GM19240 (cell line): Measurements from ENCODE around the gene ARF1.

Experiments
- DNase-seq: peaks from one replicate; pipeline ENCODE4 v3.0.0; 2011; ENCODE audit warnings: low spot score; ENCODE audit not compliant: insufficient read length

The ARF1 gene

DNA sequence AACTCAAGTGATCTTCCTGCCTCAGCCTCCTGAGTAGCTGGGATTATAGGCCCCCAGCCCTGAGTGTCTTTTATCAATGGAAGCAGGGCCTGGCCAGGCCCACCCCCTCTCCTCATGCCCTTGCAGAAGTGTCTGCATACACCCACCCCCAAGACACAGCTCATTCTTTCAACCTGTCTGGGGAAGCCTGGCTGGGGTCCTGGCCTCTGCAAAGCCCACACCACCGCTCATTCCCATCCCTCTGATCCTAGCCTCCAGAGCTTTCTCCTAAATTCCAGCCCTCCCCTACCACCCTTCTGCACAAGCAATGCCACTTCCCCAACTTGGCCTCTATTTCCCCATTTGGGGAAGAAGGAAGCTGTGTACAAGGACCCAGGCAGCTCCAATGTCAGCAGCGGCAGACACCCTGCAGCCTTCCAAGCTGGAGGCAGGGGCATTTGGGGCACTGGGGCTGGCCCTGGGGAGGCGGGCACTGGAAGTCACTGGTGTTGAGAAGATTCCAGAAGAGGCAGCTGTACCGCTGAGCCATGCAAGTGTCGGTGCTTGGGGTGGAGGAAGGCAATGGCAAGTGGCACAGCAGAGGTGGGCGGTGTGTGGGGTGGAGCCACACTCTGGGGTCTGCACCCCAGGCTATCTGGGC, 33.7 kb upstream of the ARF1 start:
- DNase-seq = no peak

DNA sequence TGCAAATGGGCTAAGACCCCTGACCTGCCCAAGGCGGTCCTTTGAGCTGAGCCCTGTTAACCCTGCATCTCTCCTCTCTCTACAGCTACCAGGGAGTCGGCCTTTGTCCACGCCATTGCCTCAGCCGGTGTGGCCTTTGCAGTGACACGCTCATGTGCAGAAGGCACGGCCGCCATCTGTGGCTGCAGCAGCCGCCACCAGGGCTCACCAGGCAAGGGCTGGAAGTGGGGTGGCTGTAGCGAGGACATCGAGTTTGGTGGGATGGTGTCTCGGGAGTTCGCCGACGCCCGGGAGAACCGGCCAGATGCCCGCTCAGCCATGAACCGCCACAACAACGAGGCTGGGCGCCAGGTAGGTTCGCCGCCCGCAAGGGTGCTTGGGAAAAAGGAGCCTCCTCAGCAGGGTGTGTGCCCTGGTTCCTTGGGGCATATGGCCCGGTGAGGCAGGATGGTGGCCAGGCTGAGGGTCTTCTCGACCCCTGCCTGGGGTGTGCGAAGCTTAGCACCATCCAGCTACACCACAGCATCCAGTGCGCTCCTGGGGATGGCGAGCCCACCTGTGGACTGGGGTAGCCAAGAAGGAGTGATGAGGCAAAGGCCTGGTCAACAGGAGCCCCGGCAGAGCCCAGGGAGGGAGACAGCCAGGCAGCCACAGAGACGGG, 31.8 kb upstream of the ARF1 start:
- DNase-seq = no peak

DNA sequence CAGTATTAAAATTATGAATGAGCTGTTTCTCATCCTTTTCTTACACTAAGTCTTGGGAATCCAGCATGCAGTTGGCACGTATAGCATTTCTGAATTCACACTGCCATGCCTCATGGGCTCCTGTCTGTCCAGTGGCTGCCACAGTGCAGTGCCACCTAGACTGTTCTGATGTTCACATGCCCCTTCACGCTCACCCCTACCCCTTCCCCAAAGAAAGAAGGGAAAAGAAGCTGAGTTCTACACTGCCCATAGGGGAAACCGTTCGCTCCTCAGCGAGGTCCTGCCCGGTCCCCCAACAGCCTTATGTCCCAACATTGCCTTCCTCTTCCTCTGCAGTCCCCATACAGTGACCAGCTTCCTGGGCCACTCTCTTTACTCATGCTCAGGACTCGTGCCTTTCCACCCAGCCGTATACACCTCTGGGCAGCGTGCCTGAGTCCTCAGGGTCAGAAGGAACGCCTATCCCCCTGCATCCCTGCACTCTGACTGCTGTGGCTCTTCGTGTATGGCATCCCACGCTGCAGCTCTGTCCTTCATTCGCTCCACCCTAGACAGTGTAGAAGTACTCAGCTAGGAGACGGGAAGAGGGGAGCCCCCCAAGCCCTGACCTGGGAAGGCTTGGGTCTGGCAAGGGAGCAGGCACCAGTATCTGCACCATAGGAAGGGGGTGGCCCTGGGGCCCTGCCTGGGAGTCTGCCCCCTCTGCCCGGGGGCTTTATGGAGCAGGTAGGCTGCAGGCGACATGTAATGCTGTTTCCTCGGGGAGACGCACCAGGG, 24.1 kb upstream of the ARF1 start:
- no peak for DNase-seq

DNA sequence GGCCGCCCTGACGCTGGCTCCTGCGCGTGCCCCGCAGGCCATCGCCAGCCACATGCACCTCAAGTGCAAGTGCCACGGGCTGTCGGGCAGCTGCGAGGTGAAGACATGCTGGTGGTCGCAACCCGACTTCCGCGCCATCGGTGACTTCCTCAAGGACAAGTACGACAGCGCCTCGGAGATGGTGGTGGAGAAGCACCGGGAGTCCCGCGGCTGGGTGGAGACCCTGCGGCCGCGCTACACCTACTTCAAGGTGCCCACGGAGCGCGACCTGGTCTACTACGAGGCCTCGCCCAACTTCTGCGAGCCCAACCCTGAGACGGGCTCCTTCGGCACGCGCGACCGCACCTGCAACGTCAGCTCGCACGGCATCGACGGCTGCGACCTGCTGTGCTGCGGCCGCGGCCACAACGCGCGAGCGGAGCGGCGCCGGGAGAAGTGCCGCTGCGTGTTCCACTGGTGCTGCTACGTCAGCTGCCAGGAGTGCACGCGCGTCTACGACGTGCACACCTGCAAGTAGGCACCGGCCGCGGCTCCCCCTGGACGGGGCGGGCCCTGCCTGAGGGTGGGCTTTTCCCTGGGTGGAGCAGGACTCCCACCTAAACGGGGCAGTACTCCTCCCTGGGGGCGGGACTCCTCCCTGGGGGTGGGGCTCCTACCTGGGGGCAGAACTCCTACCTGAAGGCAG, 23.4 kb upstream of the ARF1 start:
- DNase-seq = no peak

DNA sequence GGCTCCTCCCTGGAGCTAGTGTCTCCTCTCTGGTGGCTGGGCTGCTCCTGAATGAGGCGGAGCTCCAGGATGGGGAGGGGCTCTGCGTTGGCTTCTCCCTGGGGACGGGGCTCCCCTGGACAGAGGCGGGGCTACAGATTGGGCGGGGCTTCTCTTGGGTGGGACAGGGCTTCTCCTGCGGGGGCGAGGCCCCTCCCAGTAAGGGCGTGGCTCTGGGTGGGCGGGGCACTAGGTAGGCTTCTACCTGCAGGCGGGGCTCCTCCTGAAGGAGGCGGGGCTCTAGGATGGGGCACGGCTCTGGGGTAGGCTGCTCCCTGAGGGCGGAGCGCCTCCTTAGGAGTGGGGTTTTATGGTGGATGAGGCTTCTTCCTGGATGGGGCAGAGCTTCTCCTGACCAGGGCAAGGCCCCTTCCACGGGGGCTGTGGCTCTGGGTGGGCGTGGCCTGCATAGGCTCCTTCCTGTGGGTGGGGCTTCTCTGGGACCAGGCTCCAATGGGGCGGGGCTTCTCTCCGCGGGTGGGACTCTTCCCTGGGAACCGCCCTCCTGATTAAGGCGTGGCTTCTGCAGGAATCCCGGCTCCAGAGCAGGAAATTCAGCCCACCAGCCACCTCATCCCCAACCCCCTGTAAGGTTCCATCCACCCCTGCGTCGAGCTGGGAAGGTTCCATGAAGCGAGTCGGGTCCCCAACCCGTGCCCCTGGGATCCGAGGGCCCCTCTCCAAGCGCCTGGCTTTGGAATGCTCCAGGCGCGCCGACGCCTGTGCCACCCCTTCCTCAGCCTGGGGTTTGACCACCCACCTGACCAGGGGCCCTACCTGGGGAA, 22.7 kb upstream of the ARF1 start:
- DNase-seq = no peak

DNA sequence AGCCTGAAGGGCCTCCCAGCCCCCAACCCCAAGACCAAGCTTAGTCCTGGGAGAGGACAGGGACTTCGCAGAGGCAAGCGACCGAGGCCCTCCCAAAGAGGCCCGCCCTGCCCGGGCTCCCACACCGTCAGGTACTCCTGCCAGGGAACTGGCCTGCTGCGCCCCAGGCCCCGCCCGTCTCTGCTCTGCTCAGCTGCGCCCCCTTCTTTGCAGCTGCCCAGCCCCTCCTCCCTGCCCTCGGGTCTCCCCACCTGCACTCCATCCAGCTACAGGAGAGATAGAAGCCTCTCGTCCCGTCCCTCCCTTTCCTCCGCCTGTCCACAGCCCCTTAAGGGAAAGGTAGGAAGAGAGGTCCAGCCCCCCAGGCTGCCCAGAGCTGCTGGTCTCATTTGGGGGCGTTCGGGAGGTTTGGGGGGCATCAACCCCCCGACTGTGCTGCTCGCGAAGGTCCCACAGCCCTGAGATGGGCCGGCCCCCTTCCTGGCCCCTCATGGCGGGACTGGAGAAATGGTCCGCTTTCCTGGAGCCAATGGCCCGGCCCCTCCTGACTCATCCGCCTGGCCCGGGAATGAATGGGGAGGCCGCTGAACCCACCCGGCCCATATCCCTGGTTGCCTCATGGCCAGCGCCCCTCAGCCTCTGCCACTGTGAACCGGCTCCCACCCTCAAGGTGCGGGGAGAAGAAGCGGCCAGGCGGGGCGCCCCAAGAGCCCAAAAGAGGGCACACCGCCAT, 21.9 kb upstream of the ARF1 start:
- DNase-seq = no peak

DNA sequence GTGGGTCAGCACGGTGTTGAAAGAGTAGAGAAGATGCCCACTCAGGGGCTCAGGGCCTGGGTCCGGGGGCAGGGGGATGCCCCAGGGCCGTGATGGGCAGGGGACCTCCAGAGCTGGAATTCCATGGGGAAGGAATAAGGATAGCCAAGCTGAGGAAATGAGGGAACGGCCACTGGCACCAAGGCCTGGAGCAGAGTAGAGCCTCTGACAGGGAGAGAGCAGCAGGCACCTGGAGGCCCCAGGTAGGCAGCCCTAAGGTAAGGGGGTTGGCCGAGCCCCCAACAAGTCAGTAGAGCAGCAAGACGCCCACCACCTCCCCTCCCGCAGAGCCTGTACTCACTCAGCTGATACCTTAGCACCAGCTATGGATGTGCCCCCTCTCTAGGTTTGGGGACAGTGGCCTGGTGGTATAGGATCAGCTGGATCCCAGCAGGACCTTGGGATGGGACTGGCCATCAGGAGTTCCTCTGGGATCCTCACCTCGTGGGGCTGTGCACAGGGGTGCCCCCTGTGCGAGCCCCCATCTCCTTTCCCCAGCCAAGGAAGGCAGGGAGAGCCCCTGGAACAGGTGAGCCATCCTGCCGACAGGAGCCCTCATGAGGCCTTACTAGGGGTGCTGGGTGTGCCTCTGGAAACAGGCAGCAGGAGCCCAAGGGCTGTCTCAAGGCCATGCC, 21.0 kb upstream of the ARF1 start:
- no peak for DNase-seq

DNA sequence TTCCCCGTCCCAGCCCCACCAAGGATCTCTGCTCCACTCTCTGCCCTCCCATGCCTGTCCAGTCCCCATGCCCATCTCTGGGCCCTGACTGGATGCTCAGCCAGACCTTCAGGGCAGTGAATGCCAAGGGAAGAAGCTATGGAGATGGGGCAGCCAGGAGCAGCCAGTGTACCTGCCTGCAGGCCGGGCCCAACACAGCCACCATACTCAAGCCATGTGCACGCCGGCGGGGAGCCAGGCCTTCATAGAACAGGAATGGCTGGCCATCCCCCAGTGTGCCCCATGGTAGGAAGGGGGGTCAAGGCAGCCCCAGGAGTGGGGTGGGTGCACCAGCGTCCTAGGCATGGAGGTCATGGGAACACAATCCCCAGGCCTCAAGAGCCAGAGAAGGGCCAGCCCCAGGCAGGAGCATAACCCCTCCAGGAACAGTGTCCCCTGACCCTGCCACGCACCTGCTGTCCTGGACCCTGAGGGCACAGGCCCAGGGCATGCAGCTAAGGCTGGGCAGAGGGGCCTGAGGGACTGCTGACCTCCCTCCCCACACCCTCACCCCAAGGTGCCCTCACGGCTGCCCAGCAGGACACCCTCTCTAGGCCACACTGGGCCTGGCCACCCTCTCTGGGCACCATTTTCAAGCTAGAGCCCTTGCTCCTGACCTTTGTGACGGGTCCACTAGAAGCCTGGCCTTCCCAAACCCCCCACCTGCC, 20.3 kb upstream of the ARF1 start:
- no peak for DNase-seq

DNA sequence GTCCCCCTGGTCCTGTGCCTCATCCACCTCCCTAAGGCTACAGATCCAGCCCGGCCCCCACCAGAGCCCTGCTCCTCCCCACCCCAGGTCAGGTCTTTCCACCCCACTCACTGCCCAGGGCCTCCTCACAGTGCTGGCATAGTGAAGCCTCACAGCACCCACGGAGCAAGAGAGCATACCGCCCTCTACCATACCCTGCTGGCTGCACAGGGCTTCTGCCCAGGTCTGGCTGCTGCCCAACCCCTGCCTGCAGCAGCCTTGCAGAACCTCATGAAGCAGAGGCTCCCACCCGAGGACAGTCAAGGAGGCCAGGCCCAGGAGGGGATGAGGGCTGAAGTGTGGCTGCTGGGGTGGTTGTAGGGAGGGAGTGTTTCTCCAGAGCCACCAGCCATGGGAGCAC, 19.7 kb upstream of the ARF1 start:
- DNase-seq = no peak

DNA sequence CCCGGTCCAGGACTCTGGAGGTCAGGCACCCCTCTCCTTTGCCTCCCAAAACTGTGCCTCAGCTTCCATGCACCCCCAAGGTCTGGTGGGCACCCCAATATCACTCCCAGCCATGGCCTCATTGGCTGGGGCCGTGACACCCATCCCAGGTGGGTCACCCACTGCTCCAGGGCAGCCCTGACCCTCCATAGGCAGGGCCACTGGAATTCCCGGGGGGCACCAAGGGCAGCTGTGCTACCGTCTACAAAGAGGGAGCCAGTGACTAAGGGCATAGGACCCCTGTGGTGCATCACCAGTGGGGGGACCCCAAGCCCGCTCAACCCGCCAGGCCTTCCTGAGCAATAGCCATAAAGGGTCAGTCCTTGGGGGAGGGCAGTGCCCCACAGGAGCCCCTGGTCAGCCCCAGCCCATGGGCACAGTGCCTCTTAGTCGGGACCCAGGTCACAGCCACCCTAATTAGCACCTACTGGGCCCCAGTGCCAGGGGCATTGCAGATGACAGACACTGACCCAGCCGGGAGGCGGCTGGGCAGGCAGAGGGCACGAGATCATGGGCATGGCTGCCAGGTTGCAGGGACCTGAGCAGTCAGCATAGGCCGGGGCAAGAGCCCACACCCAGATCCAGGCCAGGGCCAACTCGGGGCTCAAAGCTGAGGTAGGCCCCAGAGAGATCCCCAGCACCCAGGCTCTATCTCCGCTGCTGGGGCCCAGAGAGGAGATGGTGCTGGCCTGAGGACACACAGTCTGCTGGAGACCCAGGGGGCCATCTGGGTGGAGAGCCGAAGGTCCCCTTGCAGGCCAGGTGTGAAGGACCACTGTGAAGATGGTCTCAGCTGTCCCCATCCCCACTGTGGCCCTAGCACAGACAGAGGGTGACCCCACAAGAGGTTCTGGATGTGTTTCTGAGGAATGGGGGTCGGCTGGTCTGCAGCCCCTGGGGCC, 19.0 kb upstream of the ARF1 start:
- DNase-seq = no peak

DNA sequence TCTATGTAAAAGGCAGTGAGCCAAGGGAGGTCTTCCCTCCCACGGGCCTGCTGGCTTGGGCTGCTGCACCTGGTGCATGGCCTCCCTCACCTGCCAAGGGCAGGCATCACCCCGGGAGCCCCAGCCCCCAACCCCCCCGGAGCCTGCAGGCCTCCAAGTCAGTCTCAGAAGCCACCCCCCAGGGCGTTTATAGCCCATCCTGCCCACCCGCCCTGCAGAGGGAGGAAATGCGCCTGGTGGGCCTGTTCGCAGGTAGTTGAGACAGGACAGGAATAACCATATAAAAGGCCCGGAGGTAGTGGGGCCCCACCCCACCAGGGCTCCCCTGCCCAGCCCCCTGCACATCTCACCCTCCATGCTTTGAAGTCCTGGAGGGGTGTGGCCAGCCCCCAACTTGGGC, 18.2 kb upstream of the ARF1 start:
- DNase-seq = no peak

DNA sequence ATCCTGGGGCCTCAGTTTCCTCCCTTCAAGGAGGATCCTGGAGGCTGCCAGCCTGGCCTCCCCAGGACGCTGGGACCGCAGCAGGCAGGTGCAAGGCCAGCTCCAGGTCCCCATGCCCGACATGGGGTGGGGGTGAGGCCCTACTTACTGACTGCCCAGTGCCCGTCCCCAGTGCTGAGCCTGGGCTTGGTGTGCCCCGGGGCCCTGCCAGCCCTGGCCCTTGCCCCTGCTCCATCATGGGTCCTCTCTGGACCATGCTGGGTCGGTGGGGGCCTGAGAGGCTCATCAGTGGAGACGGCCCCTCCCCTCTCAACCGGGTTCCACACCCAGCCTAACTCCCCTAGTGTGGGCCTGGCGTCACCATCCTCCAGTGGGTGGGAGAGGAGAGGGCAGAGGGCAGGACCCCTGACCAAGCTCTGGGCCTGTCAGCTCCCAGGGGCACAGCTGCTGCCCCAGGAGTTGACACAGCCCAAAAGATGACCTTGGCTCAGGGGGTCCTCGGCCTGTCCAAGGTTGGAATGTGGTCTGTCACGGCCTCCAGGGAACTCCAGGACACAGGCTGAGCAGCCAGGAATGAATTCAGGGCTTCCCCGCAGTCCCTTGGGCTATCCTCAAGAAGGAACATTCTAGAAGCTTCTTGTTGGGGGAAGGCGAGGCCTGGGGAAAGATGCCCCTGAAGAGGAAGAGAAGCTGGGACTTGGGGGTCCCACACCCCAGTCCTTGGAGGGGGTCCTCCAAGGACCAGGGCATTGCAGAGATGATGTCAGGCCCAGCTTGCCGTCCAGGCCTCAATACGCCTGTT, 17.6 kb upstream of the ARF1 start:
- no peak for DNase-seq

DNA sequence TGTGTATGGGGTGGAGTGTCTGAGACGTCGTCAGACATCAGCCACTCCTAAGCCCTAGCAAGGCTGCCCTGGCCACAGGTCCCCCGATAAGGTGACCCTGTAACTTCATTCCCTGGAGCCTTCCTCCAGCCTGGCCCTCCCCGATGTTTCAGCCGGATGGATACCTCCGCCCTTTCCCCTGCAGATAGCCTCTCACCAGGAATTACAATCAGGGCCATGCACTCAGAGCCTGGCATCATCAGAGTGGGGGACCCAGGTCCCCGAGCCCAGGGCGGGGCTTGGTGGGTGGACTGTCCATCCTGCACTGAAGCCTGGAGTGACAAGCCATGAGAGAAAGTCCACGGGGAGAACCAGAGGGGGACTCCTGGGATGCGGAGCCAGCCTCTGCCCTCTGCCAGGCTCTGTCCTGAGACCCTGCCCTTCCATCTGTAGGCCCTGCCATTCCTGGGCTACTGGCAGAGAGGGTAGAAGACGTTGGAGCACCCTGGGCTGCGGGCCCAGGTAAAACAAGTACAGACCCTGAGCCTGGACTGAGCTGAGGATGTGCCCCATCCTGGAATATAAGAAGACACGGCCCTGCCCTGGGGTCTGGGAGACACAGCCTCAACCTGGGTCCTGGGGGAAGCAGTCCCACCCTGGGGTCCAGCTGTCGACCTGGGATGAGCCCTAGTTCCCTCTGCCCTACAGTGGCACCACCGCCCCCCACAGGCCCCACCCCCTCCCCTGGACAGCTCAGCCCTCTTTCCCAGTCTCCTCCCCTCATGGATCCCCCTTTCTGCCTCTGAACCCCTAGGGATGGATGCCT, 16.8 kb upstream of the ARF1 start:
- DNase-seq = no peak

DNA sequence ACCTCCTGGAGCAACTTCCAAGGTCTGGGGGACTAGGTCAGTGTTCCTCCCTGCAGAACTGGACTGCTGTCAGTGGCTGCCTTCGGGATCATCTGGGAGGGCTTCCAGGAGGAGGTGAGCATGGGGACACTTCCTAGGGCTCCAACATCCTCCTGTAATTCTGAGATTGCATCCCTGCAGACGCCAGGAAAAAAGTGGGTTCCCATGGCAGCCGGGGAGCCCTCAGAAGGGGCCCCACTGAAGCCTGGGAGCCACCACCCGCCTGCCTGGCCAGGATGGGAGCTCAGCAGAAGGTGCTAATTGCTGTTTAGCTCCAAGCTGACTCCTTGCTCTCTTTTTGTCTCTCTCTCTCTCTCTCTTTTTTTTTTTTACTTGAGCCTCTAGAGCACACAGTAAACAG, 16.1 kb upstream of the ARF1 start:
- no peak for DNase-seq

DNA sequence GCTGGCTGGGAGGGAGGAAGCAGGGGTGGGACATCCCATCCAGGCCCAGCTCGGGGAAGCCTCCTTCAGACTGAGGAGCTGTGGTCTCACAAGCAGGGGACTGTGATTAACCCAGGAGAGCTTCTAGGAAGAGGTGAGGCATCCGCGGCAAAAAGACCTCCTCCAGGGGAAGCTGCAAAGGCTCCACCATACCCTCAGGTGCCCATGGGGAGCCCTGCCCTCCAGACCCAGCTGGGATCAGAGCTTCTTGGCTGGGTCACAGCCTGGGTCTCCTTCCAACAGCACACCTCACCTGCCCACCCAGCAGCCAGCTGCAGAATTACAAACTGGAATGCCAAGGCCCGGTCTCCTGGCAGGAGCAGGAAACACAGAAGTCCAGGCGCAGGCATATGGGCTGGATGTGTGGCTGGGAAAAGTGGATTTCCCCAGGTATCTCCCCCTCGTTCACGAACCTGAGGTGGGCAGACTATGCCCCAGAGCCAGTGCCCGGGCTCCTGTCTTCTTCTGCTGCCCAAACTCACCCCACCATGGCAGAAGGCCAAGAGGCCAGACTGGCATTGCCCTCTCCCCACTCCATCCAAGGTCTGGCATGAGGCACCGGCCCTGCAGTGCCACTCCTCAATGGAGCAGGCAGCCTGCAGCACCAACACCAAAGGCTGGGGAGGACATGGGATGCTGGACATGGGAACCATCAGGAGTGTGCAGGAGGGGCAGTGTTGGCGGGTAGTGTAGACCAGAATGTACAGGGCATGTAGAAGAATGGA, 15.4 kb upstream of the ARF1 start:
- DNase-seq = no peak

DNA sequence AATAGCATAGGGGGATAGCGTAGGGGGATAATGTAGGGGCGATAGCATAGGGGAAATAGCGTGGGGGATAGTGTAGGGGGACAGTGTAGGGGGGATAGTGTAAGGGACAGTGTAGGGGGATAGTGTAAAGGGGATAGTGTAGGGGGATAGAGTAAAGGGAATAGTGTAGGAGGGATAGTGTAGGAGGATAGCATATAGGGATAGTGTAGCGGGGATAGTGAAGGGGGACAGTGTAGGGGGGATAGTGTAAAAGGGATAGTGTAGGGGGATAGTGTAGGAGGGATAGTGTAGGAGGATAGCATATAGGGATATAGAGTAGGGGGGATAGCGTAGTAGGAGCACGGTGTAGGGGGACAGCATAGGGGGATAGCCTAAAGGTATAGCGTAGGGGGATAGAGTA, 14.1 kb upstream of the ARF1 start:
- no peak for DNase-seq
